ENCODE results near the gene PLXND1.
"Not testable (repeated sequence)": the region's sequence is repeated elsewhere in the genome, so short reads cannot be mapped to it uniquely, and the experiment has no call there.

PLXND1 gene

GRCh38 chr3:129613367-129613740, 6.9 kb upstream of the PLXND1 start:
- DNase-seq: no peak

- DNase-seq: no peak
These were observed 6.3 kb upstream of the PLXND1 start for GRCh38 chr3:129612534-129613366.

GRCh38 chr3:129611812-129612533, 5.5 kb upstream of the PLXND1 start:
- DNase-seq: no peak

GRCh38 chr3:129611446-129611800, 4.9 kb upstream of the PLXND1 start:
- DNase-seq: no peak

GRCh38 chr3:129610794-129611445, 4.4 kb upstream of the PLXND1 start:
- not testable (repeated sequence) for DNase-seq

- no peak for DNase-seq
These were observed 3.8 kb upstream of the PLXND1 start for GRCh38 chr3:129610276-129610675.

GRCh38 chr3:129609591-129610182, 3.2 kb upstream of the PLXND1 start:
- DNase-seq: no peak

GRCh38 chr3:129608936-129609590, 2.6 kb upstream of the PLXND1 start:
- DNase-seq: no peak

- DNase-seq: no peak
These were observed 1.8 kb upstream of the PLXND1 start for GRCh38 chr3:129608087-129608935.

- no peak for DNase-seq
These were observed 1.1 kb upstream of the PLXND1 start for GRCh38 chr3:129607391-129608068.

GRCh38 chr3:129605922-129606635, 397 bp downstream of the PLXND1 start:
- DNase-seq: no peak

GRCh38 chr3:129605203-129605921, 1.1 kb downstream of the PLXND1 start:
- peak; percentile 26 for DNase-seq

- no peak for DNase-seq
These were observed 1.7 kb downstream of the PLXND1 start for GRCh38 chr3:129604767-129605166.

- no peak for DNase-seq
These were observed 2.3 kb downstream of the PLXND1 start for GRCh38 chr3:129603991-129604749.

GRCh38 chr3:129603561-129603942, 2.9 kb downstream of the PLXND1 start:
- no peak for DNase-seq

GRCh38 chr3:129602730-129603560, 3.5 kb downstream of the PLXND1 start:
- no peak for DNase-seq

- no peak for DNase-seq
These were observed 4.2 kb downstream of the PLXND1 start for GRCh38 chr3:129602309-129602708.

GRCh38 chr3:129601713-129602112, 4.8 kb downstream of the PLXND1 start:
- no peak for DNase-seq
